SK-N-SH (cell line): Measurements from ENCODE around the gene BMPR1A. TPM values are rescaled to one million over a fixed set of nuclear protein-coding genes. Genes with fewer than 3 reads are reported as not detected.

Source experiments
- CTCF ChIA-PET: fragments of 300-600, 350-600 bp; formaldehyde crosslinking; extraction: SDS; loops from one replicate; lab custom pipeline; 2021; lab: Yijun Ruan, JAX
- POLR2A ChIA-PET: fragments of 350-600 bp; sonication (Branson Sonifier 250); formaldehyde crosslinking; extraction: SDS; loops from one replicate; lab custom pipeline; 2020; ENCODE audit warnings: antibody characterized with exemption, inconsistent platforms; lab: Yijun Ruan, JAX
- DNase-seq: peaks from one replicate; pipeline ENCODE4 v3.0.0; 2012
- H2AFZ ChIP-seq: fragments of 200-600 bp; sonication (generic); 2 replicates; pipeline ENCODE4 v1.8.1; 2016; ENCODE audit warnings: antibody characterized with exemption, mild to moderate bottlenecking, low read depth
- H3F3A ChIP-seq: fragments of 200-600 bp; sonication (generic); replicated peaks from 2 replicates; pipeline ENCODE3; 2016; ENCODE audit warnings: antibody characterized with exemption, mild to moderate bottlenecking; ENCODE audit not compliant: insufficient read depth
- H3K27ac ChIP-seq, 2 experiments: fragments of 200-500 bp in 1 of 2; fragments of 200-600 bp in 1 of 2; sonication (Bioruptor generic) in 1 of 2; sonication (generic), shearing (Covaris generic) in 1 of 2; 2 replicates each; pipeline versions ENCODE4 v1.5.1 to v1.6.1; 2014 to 2016; ENCODE audit warnings: low read depth in 2 of 2, inconsistent platforms in 1 of 2, low read length in 1 of 2, mild to moderate bottlenecking in 1 of 2, mixed read lengths in 1 of 2
- H3K27me3 ChIP-seq: fragments of 200-600 bp; sonication (generic), shearing (Covaris generic); 2 replicates; pipeline ENCODE4 v1.6.1; 2016; ENCODE audit warnings: mixed run types; ENCODE audit not compliant: insufficient read depth
- H3K36me3 ChIP-seq, 2 experiments: fragments of 200-500 bp in 1 of 2; fragments of 200-600 bp in 1 of 2; sonication (Bioruptor generic) in 1 of 2; sonication (generic) in 1 of 2; replicated peaks in 1 of 2; 2 replicates each; pipeline versions ENCODE3 to v1.5.1; 2014 to 2016; ENCODE audit warnings: low read length in 1 of 2, mild to moderate bottlenecking in 1 of 2; ENCODE audit not compliant: insufficient read depth in 2 of 2, control insufficient read depth in 1 of 2
- H3K4me1 ChIP-seq, 2 experiments: fragments of 200-500 bp in 1 of 2; fragments of 200-600 bp in 1 of 2; sonication (Bioruptor generic) in 1 of 2; sonication (generic), shearing (Covaris generic) in 1 of 2; 2 replicates each; pipeline versions ENCODE4 v1.5.1 to v1.6.1; 2014 to 2016; ENCODE audit warnings: low read depth in 1 of 2, low read length in 1 of 2, mixed run types in 1 of 2; ENCODE audit not compliant: insufficient read depth in 2 of 2, control insufficient read depth in 1 of 2
- H3K4me2 ChIP-seq: fragments of 200-600 bp; sonication (generic), shearing (Covaris generic); 2 replicates; pipeline ENCODE4 v1.6.1; 2017; ENCODE audit warnings: mixed run types
- H3K4me3 ChIP-seq, 2 experiments: fragments of 200-500 bp in 1 of 2; fragments of 200-600 bp in 1 of 2; sonication (Bioruptor generic) in 1 of 2; sonication (generic), shearing (Covaris generic) in 1 of 2; 2 replicates each; pipeline versions ENCODE4 v1.5.1 to v1.8.1; 2014 to 2016; ENCODE audit warnings: low read depth in 2 of 2, inconsistent platforms in 1 of 2, low read length in 1 of 2, mild to moderate bottlenecking in 1 of 2, mixed read lengths in 1 of 2, moderate library complexity in 1 of 2
- H3K79me2 ChIP-seq: fragments of 200-600 bp; sonication (generic); 2 replicates; pipeline ENCODE4 v1.8.1; 2017; ENCODE audit warnings: mild to moderate bottlenecking; ENCODE audit not compliant: insufficient read depth
- H3K9ac ChIP-seq: fragments of 200-600 bp; sonication (generic); 2 replicates; pipeline ENCODE4 v1.6.1; 2017; ENCODE audit warnings: mixed run types
- H3K9me2 ChIP-seq: fragments of 200-600 bp; sonication (generic); 2 replicates; pipeline ENCODE4 v1.6.1; 2017; ENCODE audit warnings: mixed run types
- H3K9me3 ChIP-seq: fragments of 200-600 bp; sonication (generic); 2 replicates; pipeline ENCODE4 v1.6.1; 2017; ENCODE audit warnings: mixed run types, mild to moderate bottlenecking, moderate library complexity
- H4K20me1 ChIP-seq: fragments of 200-600 bp; sonication (generic); 2 replicates; pipeline ENCODE4 v1.6.1; 2017; ENCODE audit warnings: mild to moderate bottlenecking, mixed run types; ENCODE audit not compliant: insufficient read depth
- ELF1 ChIP-seq: IDR thresholded peaks from 2 replicates; pipeline ENCODE4 v1.4.0; 2012
- JUND ChIP-seq: IDR thresholded peaks from 2 replicates; pipeline ENCODE4 v1.4.0; 2012
- MEF2A ChIP-seq: IDR thresholded peaks from 2 replicates; pipeline ENCODE4 v1.4.0; 2012; ENCODE audit warnings: low read depth, borderline replicate concordance
- NFIC ChIP-seq: IDR thresholded peaks from 2 replicates; pipeline ENCODE4 v1.4.0; 2012; ENCODE audit warnings: borderline replicate concordance
- TAF1 ChIP-seq: IDR thresholded peaks from 2 replicates; pipeline ENCODE4 v1.6.1; 2012; ENCODE audit warnings: low read depth, mild to moderate bottlenecking, low read length, moderate library complexity, borderline replicate concordance
- WGBS: methylation state at CpG from one replicate; pipeline ENCODE4 v1.1.6; 2017; ENCODE audit warnings: low lambda C conversion rate; 5-methylcytosine and 5-hydroxymethylcytosine counted together
- polyA plus RNA-seq, 3 experiments: library from polyadenylated mRNA; depleted of rRNA; stranded (reverse); fragments of >200 nt; gene quantifications; 2 replicates each; pipeline ENCODE4 v1.2.3, GENCODE V29; 2012
- TF ChIP-seq, protein P1 (sequence below): fragments of 150-350 bp; IDR thresholded peaks from 2 replicates; pipeline ENCODE4 v1.6.1; 2016; ENCODE audit warnings: mild to moderate bottlenecking, low read depth, low read length
- TF ChIP-seq, protein P2 (sequence below): IDR thresholded peaks from 2 replicates; pipeline ENCODE4 v1.4.0; 2012; ENCODE audit warnings: low read depth, borderline replicate concordance
- TF ChIP-seq, protein P3 (sequence below): IDR thresholded peaks from 2 replicates; pipeline ENCODE4 v1.6.1; 2012; ENCODE audit warnings: mild to moderate bottlenecking, low read depth, low read length, moderate library complexity
- TF ChIP-seq, protein P4 (sequence below): fragments of 200-600 bp; sonication (generic); IDR thresholded peaks from 2 replicates; pipeline ENCODE4 v1.6.1; 2017; ENCODE audit warnings: antibody characterized with exemption, mild to moderate bottlenecking, moderate library complexity

BMPR1A gene
- polyA plus RNA-seq, 1 of the 3 experiments (the other 2 are of a cell fraction), result 12.7 TPM

- TF ChIP-seq JUND (no peak), TAF1 (no peak), ELF1 (no peak), MEF2A (no peak), NFIC (peak; percentile 59)
- TF ChIP-seq, protein P1, sequence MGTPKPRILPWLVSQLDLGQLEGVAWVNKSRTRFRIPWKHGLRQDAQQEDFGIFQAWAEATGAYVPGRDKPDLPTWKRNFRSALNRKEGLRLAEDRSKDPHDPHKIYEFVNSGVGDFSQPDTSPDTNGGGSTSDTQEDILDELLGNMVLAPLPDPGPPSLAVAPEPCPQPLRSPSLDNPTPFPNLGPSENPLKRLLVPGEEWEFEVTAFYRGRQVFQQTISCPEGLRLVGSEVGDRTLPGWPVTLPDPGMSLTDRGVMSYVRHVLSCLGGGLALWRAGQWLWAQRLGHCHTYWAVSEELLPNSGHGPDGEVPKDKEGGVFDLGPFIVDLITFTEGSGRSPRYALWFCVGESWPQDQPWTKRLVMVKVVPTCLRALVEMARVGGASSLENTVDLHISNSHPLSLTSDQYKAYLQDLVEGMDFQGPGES, result no peak
- TF ChIP-seq, protein P2, sequence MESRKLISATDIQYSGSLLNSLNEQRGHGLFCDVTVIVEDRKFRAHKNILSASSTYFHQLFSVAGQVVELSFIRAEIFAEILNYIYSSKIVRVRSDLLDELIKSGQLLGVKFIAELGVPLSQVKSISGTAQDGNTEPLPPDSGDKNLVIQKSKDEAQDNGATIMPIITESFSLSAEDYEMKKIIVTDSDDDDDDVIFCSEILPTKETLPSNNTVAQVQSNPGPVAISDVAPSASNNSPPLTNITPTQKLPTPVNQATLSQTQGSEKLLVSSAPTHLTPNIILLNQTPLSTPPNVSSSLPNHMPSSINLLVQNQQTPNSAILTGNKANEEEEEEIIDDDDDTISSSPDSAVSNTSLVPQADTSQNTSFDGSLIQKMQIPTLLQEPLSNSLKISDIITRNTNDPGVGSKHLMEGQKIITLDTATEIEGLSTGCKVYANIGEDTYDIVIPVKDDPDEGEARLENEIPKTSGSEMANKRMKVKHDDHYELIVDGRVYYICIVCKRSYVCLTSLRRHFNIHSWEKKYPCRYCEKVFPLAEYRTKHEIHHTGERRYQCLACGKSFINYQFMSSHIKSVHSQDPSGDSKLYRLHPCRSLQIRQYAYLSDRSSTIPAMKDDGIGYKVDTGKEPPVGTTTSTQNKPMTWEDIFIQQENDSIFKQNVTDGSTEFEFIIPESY, result no peak
- TF ChIP-seq, protein P3, sequence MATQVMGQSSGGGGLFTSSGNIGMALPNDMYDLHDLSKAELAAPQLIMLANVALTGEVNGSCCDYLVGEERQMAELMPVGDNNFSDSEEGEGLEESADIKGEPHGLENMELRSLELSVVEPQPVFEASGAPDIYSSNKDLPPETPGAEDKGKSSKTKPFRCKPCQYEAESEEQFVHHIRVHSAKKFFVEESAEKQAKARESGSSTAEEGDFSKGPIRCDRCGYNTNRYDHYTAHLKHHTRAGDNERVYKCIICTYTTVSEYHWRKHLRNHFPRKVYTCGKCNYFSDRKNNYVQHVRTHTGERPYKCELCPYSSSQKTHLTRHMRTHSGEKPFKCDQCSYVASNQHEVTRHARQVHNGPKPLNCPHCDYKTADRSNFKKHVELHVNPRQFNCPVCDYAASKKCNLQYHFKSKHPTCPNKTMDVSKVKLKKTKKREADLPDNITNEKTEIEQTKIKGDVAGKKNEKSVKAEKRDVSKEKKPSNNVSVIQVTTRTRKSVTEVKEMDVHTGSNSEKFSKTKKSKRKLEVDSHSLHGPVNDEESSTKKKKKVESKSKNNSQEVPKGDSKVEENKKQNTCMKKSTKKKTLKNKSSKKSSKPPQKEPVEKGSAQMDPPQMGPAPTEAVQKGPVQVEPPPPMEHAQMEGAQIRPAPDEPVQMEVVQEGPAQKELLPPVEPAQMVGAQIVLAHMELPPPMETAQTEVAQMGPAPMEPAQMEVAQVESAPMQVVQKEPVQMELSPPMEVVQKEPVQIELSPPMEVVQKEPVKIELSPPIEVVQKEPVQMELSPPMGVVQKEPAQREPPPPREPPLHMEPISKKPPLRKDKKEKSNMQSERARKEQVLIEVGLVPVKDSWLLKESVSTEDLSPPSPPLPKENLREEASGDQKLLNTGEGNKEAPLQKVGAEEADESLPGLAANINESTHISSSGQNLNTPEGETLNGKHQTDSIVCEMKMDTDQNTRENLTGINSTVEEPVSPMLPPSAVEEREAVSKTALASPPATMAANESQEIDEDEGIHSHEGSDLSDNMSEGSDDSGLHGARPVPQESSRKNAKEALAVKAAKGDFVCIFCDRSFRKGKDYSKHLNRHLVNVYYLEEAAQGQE, result 0 out of 2 replicates have a peak, but pooled peaks have one; percentile 15
- TF ChIP-seq, protein P4, sequence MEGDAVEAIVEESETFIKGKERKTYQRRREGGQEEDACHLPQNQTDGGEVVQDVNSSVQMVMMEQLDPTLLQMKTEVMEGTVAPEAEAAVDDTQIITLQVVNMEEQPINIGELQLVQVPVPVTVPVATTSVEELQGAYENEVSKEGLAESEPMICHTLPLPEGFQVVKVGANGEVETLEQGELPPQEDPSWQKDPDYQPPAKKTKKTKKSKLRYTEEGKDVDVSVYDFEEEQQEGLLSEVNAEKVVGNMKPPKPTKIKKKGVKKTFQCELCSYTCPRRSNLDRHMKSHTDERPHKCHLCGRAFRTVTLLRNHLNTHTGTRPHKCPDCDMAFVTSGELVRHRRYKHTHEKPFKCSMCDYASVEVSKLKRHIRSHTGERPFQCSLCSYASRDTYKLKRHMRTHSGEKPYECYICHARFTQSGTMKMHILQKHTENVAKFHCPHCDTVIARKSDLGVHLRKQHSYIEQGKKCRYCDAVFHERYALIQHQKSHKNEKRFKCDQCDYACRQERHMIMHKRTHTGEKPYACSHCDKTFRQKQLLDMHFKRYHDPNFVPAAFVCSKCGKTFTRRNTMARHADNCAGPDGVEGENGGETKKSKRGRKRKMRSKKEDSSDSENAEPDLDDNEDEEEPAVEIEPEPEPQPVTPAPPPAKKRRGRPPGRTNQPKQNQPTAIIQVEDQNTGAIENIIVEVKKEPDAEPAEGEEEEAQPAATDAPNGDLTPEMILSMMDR, result no peak
- CTCF ChIA-PET, result interaction anchor here (0.9 kb wide), 1 partner anchor 212 kb away, joined by 3 read pairs; no protein-coding TSS in a partner anchor
- Histone ChIP-seq H3K9me2 (no peaks in the 10 kb centered on the region), H2AFZ (no peak overlapping the region; the same call in 1 of the 2 replicates), H3K27me3 (no peaks in the 10 kb centered on the region), H3K9me3 (no peaks in the 10 kb centered on the region), H4K20me1 (no peaks in the 10 kb centered on the region), H3F3A (peaks cover 29% of the 10 kb centered on the region), H3K4me2 (peak overlapping the region; percentile 61; the same call in 1 of the 2 replicates), H3K4me1 (peaks cover 14 to 28% of the 10 kb centered on the region in 2 experiments; a peak in 3 of 4 replicates), H3K79me2 (peaks cover 46% of the 10 kb centered on the region), H3K9ac (peak overlapping the region; percentile 37; the same call in 1 of the 2 replicates), H3K36me3 (no peaks in the 10 kb centered on the region), H3K4me3 (peak overlapping the region in 1 of 2 experiments; percentile 43; a peak in 2 of 4 replicates), H3K27ac (peak overlapping the region; percentile 12 to 76; a peak in 3 of 4 replicates)
- 31% methylated on average over 6 of the region's 6 CpGs for WGBS
- POLR2A ChIA-PET, result no interaction called here
- DNase-seq, result no peak
Measured at GRCh38 chr10:86868353-86868752, 111.9 kb downstream of the BMPR1A start.
